Measurements from ENCODE around the gene FARP2.

FARP2 gene

GRCh38 chr2:241498115-241499070 is 142.3 kb downstream of the FARP2 start:
- Histone ChIP-seq H3K4me1 (no peaks in the 10 kb centered on the region), H3K27me3 (no peaks in the 10 kb centered on the region), H3K9me3 (no peaks in the 10 kb centered on the region), H3K36me3 (peaks cover 76% of the 10 kb centered on the region), H3K4me3 (ENCODE audit: low read depth, low read length) (no peak overlapping the region)
- DNase-seq, result no peak
- TF ChIP-seq CTCF (IDR thresholded peaks at IDR 0.05; ENCODE audit: low read depth, low read length), result no peak

GRCh38 chr2:241499146-241499965 is 143.3 kb downstream of the FARP2 start:
- peaks cover 74% of the 10 kb centered on the region for H3K36me3 ChIP-seq
- no peak for DNase-seq
- no peaks in the 10 kb centered on the region for H3K4me1 ChIP-seq
- no peaks in the 10 kb centered on the region for H3K27me3 ChIP-seq
- TF ChIP-seq CTCF (IDR thresholded peaks at IDR 0.05; ENCODE audit: low read depth, low read length), result no peak
- H3K4me3 ChIP-seq (ENCODE audit: low read depth, low read length), result no peak overlapping the region
- H3K9me3 ChIP-seq, result no peaks in the 10 kb centered on the region

- no peak for TF ChIP-seq CTCF (IDR thresholded peaks at IDR 0.05; ENCODE audit: low read depth, low read length)
- DNase-seq, result no peak
- no peaks in the 10 kb centered on the region for H3K9me3 ChIP-seq
- H3K4me1 ChIP-seq, result no peaks in the 10 kb centered on the region
- no peak overlapping the region for H3K4me3 ChIP-seq (ENCODE audit: low read depth, low read length)
- H3K27me3 ChIP-seq, result no peaks in the 10 kb centered on the region
- H3K36me3 ChIP-seq, result peaks cover 67% of the 10 kb centered on the region
Measured at GRCh38 chr2:241500016-241500415, 143.9 kb downstream of the FARP2 start.

GRCh38 chr2:241500431-241500975 is 144.4 kb downstream of the FARP2 start:
- DNase-seq, result no peak
- H3K4me1 ChIP-seq, result no peaks in the 10 kb centered on the region
- no peaks in the 10 kb centered on the region for H3K9me3 ChIP-seq
- peaks cover 63% of the 10 kb centered on the region for H3K36me3 ChIP-seq
- no peak overlapping the region for H3K4me3 ChIP-seq (ENCODE audit: low read depth, low read length)
- no peak for TF ChIP-seq CTCF (IDR thresholded peaks at IDR 0.05; ENCODE audit: low read depth, low read length)
- no peaks in the 10 kb centered on the region for H3K27me3 ChIP-seq

GRCh38 chr2:241501099-241501541 is 145.0 kb downstream of the FARP2 start:
- no peaks in the 10 kb centered on the region for H3K4me1 ChIP-seq
- no peak for TF ChIP-seq CTCF (IDR thresholded peaks at IDR 0.05; ENCODE audit: low read depth, low read length)
- no peaks in the 10 kb centered on the region for H3K9me3 ChIP-seq
- no peak overlapping the region for H3K4me3 ChIP-seq (ENCODE audit: low read depth, low read length)
- H3K27me3 ChIP-seq, result no peaks in the 10 kb centered on the region
- peaks cover 63% of the 10 kb centered on the region for H3K36me3 ChIP-seq
- DNase-seq, result no peak
